Loucy (cell line): ENCODE measurements around the gene OR6S1.

Source experiments
- EZH2phosphoT487 ChIP-seq: fragments of 200-600 bp; IDR thresholded peaks from 2 replicates; pipeline ENCODE4 v1.6.1; 2018; ENCODE audit warnings: antibody characterized with exemption, mild to moderate bottlenecking, moderate library complexity, borderline replicate concordance
- TF ChIP-seq, protein P1 (sequence below): fragments of 200-600 bp; sonication (generic); conservative IDR thresholded peaks from 2 replicates; pipeline ENCODE4 v1.5.1; 2014; ENCODE audit warnings: mild to moderate bottlenecking, antibody characterized with exemption, low read length

- TF ChIP-seq, protein P1, sequence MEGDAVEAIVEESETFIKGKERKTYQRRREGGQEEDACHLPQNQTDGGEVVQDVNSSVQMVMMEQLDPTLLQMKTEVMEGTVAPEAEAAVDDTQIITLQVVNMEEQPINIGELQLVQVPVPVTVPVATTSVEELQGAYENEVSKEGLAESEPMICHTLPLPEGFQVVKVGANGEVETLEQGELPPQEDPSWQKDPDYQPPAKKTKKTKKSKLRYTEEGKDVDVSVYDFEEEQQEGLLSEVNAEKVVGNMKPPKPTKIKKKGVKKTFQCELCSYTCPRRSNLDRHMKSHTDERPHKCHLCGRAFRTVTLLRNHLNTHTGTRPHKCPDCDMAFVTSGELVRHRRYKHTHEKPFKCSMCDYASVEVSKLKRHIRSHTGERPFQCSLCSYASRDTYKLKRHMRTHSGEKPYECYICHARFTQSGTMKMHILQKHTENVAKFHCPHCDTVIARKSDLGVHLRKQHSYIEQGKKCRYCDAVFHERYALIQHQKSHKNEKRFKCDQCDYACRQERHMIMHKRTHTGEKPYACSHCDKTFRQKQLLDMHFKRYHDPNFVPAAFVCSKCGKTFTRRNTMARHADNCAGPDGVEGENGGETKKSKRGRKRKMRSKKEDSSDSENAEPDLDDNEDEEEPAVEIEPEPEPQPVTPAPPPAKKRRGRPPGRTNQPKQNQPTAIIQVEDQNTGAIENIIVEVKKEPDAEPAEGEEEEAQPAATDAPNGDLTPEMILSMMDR = no peak
- no peak for TF ChIP-seq EZH2phosphoT487
These were observed 42.6 kb upstream of the OR6S1 start, which contains the start of gene RNASE4 for GRCh38 chr14:20683891-20684661.
